NCI-H2081 (cell line): Measurements from ENCODE around the gene THRAP3.

Source experiments
- DNase-seq, 2 experiments: peaks; one replicate each; lab custom pipeline; 2025; lab: John Stamatoyannopoulos, UW

THRAP3 gene

GRCh38 chr1:36327421-36328087, 103.3 kb downstream of the THRAP3 start:
- DNase-seq, result no peak

DNA sequence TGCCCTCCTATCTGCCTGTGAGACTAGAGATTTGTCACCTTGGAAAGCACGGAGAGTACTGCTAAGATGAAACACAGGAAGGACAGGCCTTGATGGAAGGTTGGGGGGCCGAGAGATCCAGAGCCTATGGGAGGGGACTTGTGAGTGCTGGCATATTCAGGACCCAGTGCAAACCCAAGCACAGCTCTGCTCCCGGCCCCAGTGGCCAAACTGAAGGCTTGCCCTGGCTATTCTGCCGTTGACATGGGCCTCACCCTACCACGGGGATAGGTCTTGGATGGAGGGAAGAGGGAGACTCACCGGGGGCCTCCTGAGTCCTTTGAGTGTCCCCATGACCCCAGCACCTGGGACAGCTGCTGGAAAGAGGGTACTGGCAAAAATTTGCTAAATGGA, 103.8 kb downstream of the THRAP3 start:
- DNase-seq, result no peak

GRCh38 chr1:36328713-36329112, 104.5 kb downstream of the THRAP3 start:
- no peak for DNase-seq

GRCh38 chr1:36329817-36330216, 105.6 kb downstream of the THRAP3 start:
- no peak for DNase-seq

DNA sequence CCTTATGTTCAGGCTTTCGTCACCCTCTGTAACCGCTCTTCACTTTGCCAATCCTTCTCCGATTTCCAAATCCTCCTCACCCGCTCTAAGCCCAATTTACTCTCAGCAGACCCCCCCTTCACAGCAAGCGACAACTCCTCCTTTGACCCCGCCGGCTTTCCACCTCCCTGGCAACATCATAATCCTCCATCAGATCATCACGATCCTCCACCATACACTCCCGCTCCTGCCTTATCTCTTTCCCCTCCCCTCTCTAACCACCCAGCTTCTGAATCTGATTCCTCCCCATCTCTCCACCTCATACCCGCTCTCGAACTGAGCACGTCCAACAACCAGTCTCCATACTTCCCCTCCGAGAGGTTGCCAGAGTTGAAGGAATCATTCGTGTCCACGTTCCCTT, 106.7 kb downstream of the THRAP3 start:
- no peak for DNase-seq

- no peak for DNase-seq
Measured at GRCh38 chr1:36337830-36338229, 113.6 kb downstream of the THRAP3 start.

DNA sequence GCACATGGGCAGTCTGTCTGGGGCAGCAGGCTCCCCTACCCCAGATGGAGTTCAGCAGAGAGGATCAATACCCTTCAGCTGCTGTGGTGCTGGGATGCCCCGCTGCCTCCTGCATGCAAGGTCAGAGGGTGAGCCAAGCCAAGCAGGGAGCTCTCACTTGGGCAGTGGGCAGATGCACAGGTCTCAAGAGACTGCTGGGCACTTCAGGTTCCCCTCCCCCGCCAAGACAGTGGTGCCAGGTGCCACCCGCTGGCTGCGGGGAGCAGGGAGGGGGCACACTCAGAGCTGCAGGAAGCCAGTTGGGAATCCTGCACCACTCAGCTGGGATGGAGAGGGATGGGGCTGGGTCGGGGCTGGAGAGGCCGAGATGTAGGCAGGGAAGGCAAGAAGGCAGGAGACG, 115.0 kb downstream of the THRAP3 start:
- DNase-seq, result no peak

GRCh38 chr1:36339615-36340014, 115.4 kb downstream of the THRAP3 start:
- no peak for DNase-seq

DNA sequence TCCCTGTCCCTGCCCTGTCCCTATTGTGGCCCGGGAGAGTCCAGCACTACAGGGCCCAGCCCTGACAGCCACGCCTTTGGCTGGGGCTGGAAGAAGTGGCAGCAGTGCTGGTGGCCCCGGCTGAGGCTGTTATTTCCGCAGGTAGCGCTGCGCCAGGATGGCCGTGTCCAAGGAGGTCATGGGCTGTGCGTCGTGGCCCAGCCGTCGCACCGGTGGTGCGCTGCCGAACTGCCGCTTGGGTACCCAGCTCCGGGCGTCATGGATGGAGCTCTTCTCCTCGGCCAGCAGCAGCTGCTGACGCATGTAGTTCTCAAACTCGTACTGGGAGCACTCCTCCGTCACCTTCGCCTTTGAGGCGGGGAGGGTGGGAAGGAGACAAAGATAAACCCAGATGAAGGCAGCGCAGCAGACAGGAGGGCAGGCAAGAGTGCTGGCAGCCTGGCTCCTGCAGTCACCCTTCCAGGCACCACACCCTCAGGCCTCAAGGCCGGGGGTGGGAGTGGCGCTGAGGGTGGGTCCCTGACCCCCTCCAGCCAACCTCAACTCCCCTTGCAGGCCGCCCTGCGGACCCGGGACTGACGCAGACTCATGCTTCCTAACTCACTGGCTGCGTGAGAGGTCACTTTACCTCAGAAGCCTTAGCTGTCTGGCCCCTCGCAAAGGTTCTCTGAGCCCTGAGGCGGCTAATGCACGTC, 117.5 kb downstream of the THRAP3 start:
- DNase-seq, result no peak

GRCh38 chr1:36342426-36343185, 118.4 kb downstream of the THRAP3 start:
- peak in 1 of 2 experiments; percentile 17 for DNase-seq

DNA sequence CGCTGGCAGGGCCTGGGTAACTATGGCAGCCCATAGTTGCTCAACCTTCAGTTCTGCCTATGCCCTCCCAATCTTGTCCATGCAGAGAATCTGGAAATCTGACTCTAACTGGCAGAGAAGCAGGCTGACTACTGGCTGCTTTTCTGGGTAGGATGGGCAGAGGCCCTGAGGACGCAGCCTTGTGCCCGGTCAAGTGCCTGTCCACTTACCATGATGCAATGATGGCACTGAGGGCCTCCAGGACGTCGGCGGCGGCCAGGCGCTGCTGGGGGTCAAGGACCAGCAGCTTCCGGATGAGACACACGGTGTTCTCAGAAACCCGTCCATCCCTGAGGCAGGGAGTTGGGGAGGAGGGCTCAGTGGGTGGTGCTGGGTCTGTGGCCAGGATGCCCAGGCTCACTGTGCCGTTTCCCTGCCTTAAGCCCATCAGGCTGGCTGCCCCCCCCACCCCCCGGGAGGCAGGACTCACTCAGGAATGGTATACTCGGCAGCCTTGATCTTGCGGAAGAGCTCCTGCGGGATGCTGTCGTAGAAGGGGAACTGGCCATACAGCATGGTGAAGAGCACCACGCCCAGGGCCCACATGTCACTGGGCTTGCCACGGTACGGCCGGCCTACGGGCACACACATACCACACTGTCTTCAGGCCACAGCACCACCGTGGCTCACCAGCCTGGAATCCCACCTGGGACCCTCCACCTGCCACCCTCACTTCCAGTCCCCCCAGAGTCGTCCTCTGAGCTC, 119.6 kb downstream of the THRAP3 start:
- no peak for DNase-seq

- DNase-seq, result no peak
Measured at GRCh38 chr1:36344395-36344680, 120.1 kb downstream of the THRAP3 start.

GRCh38 chr1:36345353-36345752, 121.1 kb downstream of the THRAP3 start:
- no peak for DNase-seq

DNA sequence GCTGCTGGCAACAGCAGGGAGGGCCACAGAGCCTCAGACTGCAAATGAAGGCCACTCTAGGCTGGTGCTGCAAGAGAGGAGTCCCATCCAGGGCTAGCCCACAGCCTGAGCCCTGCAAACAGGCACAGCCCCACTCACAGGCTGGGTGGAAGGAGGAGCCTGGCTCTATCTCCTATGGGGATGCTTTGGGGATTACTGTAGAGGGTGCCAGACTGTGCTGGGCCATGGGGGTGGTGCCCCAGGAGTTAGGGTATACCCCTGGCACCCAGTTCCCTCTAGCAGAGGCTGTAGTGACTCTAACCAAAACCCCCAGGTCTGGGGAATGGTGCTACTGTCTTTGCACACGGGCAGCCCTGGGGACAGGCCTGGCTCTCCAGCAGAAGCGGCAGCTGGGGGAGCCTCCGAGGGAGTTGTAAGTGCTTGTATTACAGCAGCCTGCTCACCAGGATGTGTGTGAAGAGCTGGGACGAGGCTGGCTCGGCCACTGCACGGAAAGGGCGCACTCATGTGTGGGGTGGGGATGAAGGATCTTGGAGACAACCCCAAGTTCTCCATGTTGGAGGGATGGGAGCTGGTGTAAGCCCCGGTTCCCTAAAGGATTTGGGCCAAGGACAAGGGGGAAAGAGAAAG, 122.6 kb downstream of the THRAP3 start:
- no peak for DNase-seq

DNA sequence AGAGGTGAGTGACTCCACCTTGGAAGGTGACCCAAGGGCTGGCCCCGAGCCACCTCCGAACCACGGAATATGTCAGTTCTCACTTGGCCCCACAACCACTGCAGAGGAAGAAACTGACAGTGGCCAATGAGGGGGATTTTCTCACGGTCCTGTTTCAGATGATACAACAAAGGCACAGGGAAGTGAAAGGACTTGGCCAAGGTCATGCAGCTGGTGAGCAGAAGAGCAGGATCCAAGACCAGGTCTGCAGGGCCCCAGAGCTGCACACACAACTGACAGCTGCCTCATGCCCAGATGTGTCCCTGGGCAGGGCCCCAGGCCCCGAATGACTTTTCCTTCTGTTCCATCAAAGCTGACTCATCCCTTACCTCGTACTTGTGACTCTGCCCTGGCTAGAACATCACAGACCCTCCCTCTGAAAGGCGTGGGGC, 125.0 kb downstream of the THRAP3 start:
- no peak for DNase-seq

DNA sequence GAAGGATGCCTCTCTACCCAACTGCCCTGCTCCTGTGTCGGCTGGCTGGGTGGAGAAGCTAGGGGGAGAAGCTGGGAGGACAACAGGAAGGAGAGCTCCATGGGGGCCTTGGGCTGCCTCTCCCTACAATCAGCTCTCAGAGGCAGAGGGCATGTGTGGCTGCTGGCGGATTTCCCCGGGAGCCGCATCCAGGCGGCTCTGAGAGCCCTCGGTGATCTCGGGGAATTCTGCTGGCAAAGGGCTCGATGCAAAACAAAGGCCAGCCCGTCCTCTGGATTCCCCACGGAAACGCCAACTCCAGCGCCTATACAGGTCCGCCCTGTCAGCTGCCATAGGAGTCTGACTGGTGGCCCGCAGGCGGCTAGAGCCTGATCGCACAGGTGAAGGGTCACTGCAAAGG, 125.6 kb downstream of the THRAP3 start:
- DNase-seq, result no peak

- DNase-seq, result no peak
Measured at GRCh38 chr1:36350659-36351226, 126.5 kb downstream of the THRAP3 start.

- no peak for DNase-seq
Measured at GRCh38 chr1:36351227-36351977, 127.2 kb downstream of the THRAP3 start.

- DNase-seq, result no peak
Measured at GRCh38 chr1:36352125-36352909, 128.1 kb downstream of the THRAP3 start.
